ENCODE measurements around the gene ADAM15.
A peak's percentile ranks its signal among the peaks of the same experiment; 100 is the strongest.

Gene ADAM15

DNA sequence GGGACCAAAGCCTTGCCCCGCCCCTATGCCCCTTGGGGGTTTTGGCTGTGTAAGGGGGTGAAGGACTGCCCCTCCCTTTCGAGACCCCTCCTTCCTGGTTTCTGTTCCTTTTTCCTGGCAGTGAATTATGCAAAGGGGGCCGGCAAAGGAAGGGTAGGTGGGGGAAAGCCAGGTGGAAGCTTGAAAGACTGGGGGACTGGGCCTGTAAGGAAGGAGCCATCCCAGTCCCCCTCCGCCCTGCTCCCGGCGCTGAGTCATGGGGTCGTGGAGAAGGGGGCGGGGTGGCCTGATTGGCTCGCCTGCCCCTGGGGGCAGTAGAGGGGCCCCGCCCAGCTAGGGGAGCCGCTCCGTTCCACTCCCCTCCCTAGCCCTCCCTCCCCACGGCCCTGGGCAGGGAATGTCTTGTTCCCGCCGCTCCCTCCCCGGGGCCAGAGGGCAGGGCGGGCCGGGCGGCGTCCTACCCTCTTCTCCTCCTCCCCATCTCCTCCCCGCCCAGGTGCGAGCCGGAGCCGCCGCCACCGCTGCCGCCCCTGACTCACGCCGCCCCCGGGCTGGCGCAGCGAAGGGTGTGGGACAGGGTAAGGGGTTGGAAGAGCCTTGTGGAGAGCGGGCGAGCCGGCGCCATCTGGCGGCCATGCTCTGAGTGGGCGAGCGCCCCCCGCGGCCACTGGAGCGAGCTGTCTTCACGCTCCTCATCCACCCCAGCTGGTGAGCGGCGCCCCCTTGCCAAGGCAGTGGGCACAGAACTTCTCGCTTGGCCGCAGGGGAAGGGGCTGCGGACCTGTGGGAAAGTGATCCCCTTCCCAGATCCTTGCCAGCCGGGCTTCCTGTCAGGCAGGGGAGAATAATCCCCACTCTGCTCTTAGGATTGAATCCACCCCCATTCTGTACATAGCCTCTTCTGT lies 33.8 kb upstream of the ADAM15 start (continued):
- TF ChIP-seq ZNF354C (tag by site-specific recombination; IDR thresholded peaks at IDR 0.05; ENCODE audit: borderline replicate concordance, low read depth) (no peak), OSR2 (tag by site-specific recombination; IDR thresholded peaks at IDR 0.05) (peak; percentile 83), KLF7 (tag by site-specific recombination; IDR thresholded peaks at IDR 0.05; ENCODE audit: borderline replicate concordance) (peak; percentile 98), ZNF274 (IDR thresholded peaks at IDR 0.05; ENCODE audit: low read length) (no peak), ZNF274 (tag by site-specific recombination; IDR thresholded peaks at IDR 0.05; ENCODE audit: borderline replicate concordance) (no peak), FEZF1 (tag by site-specific recombination; IDR thresholded peaks at IDR 0.05) (no peak; the same call in 1 of the 2 replicates), ZNF214 (tag by site-specific recombination; IDR thresholded peaks at IDR 0.05; ENCODE audit: borderline replicate concordance) (no peak), KLF1 (tag by site-specific recombination; IDR thresholded peaks at IDR 0.05) (peak; percentile 100), GLI2 (tag by site-specific recombination; IDR thresholded peaks at IDR 0.05; ENCODE audit: borderline replicate concordance, low read depth) (no peak), ZNF658 (tag by site-specific recombination; IDR thresholded peaks at IDR 0.05) (no peak), ZNF132 (tag by site-specific recombination; IDR thresholded peaks at IDR 0.05; ENCODE audit: borderline replicate concordance) (no peak), ZNF521 (tag by site-specific recombination; IDR thresholded peaks at IDR 0.05) (no peak), ZNF24 (tag by site-specific recombination; IDR thresholded peaks at IDR 0.05) (peak; percentile 68), ZNF10 (tag by site-specific recombination; IDR thresholded peaks at IDR 0.05) (peak; percentile 54; the same call in 1 of the 2 replicates), ZNF623 (tag by site-specific recombination; IDR thresholded peaks at IDR 0.05) (no peak), ZNF169 (tag by site-specific recombination; IDR thresholded peaks at IDR 0.05) (no peak), WT1 (tag by site-specific recombination; IDR thresholded peaks at IDR 0.05) (peak; percentile 97), ZNF335 (tag by site-specific recombination; conservative IDR thresholded peaks at IDR 0.05) (peak; percentile 72), ZBTB7A (tag by site-specific recombination; IDR thresholded peaks at IDR 0.05; ENCODE audit: low read depth) (peak; percentile 95), ZNF792 (tag by site-specific recombination; IDR thresholded peaks at IDR 0.05) (0 out of 2 replicates have a peak, but pooled peaks have one; percentile 21), KLF8 (tag by site-specific recombination; IDR thresholded peaks at IDR 0.05) (peak; percentile 97)
- TF ChIP-seq, protein P1, sequence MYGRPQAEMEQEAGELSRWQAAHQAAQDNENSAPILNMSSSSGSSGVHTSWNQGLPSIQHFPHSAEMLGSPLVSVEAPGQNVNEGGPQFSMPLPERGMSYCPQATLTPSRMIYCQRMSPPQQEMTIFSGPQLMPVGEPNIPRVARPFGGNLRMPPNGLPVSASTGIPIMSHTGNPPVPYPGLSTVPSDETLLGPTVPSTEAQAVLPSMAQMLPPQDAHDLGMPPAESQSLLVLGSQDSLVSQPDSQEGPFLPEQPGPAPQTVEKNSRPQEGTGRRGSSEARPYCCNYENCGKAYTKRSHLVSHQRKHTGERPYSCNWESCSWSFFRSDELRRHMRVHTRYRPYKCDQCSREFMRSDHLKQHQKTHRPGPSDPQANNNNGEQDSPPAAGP (tag by site-specific recombination; IDR thresholded peaks at IDR 0.05) = peak; percentile 98
- TF ChIP-seq, protein P2, sequence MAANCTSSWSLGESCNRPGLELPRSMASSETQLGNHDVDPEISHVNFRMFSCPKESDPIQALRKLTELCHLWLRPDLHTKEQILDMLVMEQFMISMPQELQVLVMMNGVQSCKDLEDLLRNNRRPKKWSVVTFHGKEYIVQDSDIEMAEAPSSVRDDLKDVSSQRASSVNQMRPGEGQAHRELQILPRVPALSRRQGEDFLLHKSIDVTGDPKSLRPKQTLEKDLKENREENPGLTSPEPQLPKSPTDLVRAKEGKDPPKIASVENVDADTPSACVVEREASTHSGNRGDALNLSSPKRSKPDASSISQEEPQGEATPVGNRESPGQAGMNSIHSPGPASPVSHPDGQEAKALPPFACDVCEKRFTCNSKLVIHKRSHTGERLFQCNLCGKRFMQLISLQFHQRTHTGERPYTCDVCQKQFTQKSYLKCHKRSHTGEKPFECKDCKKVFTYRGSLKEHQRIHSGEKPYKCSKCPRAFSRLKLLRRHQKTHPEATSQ (tag by site-specific recombination; IDR thresholded peaks at IDR 0.05) = peak; percentile 75; the same call in 1 of the 2 replicates
- TF ChIP-seq, protein P3, sequence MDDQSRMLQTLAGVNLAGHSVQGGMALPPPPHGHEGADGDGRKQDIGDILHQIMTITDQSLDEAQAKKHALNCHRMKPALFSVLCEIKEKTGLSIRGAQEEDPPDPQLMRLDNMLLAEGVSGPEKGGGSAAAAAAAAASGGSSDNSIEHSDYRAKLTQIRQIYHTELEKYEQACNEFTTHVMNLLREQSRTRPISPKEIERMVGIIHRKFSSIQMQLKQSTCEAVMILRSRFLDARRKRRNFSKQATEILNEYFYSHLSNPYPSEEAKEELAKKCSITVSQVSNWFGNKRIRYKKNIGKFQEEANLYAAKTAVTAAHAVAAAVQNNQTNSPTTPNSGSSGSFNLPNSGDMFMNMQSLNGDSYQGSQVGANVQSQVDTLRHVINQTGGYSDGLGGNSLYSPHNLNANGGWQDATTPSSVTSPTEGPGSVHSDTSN (CRISPR knock-in tag; IDR thresholded peaks at IDR 0.05) = 0 out of 2 replicates have a peak, but pooled peaks have one; percentile 15
- TF ChIP-seq, protein P4, sequence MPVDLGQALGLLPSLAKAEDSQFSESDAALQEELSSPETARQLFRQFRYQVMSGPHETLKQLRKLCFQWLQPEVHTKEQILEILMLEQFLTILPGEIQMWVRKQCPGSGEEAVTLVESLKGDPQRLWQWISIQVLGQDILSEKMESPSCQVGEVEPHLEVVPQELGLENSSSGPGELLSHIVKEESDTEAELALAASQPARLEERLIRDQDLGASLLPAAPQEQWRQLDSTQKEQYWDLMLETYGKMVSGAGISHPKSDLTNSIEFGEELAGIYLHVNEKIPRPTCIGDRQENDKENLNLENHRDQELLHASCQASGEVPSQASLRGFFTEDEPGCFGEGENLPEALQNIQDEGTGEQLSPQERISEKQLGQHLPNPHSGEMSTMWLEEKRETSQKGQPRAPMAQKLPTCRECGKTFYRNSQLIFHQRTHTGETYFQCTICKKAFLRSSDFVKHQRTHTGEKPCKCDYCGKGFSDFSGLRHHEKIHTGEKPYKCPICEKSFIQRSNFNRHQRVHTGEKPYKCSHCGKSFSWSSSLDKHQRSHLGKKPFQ (tag by site-specific recombination; IDR thresholded peaks at IDR 0.05) = no peak; the same call in 1 of the 2 replicates
- TF ChIP-seq, protein P5, sequence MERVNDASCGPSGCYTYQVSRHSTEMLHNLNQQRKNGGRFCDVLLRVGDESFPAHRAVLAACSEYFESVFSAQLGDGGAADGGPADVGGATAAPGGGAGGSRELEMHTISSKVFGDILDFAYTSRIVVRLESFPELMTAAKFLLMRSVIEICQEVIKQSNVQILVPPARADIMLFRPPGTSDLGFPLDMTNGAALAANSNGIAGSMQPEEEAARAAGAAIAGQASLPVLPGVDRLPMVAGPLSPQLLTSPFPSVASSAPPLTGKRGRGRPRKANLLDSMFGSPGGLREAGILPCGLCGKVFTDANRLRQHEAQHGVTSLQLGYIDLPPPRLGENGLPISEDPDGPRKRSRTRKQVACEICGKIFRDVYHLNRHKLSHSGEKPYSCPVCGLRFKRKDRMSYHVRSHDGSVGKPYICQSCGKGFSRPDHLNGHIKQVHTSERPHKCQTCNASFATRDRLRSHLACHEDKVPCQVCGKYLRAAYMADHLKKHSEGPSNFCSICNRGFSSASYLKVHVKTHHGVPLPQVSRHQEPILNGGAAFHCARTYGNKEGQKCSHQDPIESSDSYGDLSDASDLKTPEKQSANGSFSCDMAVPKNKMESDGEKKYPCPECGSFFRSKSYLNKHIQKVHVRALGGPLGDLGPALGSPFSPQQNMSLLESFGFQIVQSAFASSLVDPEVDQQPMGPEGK (tag by site-specific recombination; IDR thresholded peaks at IDR 0.05) = peak; percentile 100
- TF ChIP-seq, protein P6, sequence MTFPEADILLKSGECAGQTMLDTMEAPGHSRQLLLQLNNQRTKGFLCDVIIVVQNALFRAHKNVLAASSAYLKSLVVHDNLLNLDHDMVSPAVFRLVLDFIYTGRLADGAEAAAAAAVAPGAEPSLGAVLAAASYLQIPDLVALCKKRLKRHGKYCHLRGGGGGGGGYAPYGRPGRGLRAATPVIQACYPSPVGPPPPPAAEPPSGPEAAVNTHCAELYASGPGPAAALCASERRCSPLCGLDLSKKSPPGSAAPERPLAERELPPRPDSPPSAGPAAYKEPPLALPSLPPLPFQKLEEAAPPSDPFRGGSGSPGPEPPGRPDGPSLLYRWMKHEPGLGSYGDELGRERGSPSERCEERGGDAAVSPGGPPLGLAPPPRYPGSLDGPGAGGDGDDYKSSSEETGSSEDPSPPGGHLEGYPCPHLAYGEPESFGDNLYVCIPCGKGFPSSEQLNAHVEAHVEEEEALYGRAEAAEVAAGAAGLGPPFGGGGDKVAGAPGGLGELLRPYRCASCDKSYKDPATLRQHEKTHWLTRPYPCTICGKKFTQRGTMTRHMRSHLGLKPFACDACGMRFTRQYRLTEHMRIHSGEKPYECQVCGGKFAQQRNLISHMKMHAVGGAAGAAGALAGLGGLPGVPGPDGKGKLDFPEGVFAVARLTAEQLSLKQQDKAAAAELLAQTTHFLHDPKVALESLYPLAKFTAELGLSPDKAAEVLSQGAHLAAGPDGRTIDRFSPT (tag by site-specific recombination; IDR thresholded peaks at IDR 0.05) = peak; percentile 100

Measured in HEK293 (cell line).